RPMI7951 (cell line): ENCODE results near the gene TSACC. TPM values are rescaled to one million over a fixed set of nuclear protein-coding genes. Genes with fewer than 3 reads are reported as not detected.
"Not testable (repeated sequence)": the region's sequence is repeated elsewhere in the genome, so short reads cannot be mapped to it uniquely, and the experiment has no call there.

ENCODE experiments used
- DNase-seq: peaks from one replicate; pipeline ENCODE4 v3.0.0-alpha.2; 2012; ENCODE audit warnings: low read depth
- total RNA-seq: library from RNA; depleted of rRNA; stranded (reverse); fragments of >200 nt; shearing (Covaris generic); gene quantifications from 2 replicates; pipeline ENCODE4 v1.2.3, GENCODE V29; 2014

The TSACC gene
- total RNA-seq, 1 experiment from 2014 or later = not detected

DNA sequence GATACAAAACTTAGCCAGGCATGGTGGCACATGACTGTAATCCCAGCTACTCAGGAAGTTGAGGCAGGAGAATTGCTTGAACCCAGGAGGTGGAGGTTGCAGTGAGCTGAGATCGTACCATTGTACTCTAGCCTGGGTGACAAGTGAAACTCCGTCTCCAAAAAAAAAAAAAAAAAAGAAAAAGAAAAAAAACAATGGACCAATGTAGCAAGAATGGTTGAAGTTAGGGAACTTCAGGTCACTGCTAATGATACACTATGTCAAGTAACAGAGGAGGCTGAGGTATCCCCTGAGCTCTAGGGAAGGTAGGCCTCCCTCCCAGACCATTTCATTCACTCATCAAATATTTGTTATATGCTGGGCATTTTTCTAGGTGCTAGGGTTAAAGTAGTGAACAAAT, 7.7 kb downstream of the TSACC start:
- DNase-seq = not testable (repeated sequence)

DNA sequence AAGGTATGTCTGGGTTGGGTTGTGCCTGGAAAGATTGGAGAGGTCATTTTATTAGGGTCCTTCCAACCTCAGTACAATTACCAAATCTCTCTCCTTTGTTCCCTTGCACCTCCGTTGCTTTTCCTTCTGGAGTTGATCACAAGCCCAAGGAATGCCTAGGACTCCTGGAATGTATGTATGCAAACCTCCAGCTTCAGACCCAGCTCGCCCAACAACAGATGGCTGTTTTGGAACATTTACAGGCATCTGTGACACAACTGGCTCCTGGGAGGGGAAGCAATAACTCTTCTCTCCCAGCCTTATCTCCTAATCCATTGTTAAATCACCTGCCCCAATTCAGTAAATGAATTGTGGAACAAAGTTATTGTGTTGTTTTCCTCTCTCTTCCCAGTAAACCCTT, 8.3 kb downstream of the TSACC start:
- peak; percentile 24 for DNase-seq

DNA sequence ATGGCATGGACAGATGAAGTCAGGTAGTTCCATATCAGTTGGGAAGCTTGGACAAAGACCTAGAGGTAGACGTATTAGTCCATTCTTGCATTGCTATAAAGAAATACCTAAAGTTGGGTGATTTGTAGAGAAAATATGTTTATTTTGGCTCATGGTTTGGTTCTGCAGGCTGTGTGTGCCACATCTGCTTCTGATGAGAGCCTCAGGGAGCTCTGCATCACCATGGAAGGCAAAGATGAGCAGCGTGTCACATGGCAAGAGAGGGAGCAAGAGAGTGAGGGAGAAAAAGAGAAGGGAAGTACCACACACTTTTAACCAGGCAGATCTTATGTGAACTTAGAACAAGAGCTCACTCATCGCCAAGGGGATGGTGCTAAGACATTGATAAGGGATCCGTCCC, 9.0 kb downstream of the TSACC start:
- DNase-seq = peak; percentile 56

- not testable (repeated sequence) for DNase-seq
These were observed 14.2 kb downstream of the TSACC start for GRCh38 chr1:156352481-156352880.

DNA sequence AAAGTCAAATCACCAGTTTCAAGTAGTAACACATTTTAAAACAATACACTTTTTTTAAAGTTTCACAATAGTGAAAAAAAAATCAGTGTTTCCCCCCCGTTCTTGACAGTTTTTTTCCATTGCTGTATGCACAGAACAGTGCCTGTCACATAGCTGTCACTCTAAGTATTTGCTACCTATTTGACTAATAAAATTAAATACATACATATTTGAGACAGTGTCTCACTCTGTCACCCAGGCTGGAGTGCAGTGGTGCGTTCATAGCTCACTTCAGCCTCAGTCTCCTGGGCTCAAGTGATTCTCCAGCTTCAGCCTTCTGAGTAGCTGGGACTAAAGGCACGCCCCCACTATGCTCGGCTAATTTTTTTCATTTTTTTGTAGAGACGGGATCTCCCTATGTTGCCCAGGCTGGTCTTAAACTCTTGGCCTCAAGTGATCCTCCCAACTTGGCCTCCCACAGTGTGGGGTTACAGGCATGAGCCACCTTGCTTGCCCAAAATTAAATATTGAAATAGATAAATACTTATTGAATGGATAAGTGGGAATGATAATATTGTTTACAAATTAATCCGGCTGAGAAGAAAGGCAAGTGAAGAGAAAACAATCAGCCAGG, 18.0 kb downstream of the TSACC start:
- no peak for DNase-seq

DNA sequence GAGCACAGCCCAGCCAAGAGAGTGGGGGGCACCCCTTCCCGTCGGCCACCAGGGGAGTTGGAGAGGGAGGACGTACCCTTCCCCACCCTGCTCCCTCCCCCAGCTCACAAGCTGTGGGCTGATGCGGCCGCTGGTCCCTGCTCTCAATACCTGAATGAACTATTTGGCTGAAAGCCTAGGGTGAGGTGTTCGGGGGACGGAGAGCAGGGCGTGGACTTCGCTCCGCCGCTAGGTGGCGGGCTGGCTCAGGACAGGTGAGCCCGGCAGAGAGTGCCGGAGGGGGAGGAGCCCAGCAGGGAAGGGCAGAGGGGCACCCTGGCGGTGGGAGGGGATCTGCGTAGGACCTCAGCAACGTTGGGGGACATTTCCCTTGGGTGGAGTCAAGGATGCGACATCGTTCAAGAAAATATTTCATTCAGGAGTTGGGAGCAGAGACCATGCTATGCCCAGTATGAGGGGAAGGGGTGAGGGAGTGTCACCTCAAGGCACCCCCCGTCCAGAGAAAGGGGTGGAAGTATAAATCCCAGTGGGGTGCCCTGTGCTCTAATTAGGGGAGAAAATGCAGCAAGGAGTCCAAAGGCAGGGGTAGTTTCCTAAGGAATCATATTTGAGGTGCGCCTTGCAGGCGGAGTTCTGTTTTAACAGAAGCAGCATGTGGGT, 18.7 kb downstream of the TSACC start:
- DNase-seq = no peak

DNA sequence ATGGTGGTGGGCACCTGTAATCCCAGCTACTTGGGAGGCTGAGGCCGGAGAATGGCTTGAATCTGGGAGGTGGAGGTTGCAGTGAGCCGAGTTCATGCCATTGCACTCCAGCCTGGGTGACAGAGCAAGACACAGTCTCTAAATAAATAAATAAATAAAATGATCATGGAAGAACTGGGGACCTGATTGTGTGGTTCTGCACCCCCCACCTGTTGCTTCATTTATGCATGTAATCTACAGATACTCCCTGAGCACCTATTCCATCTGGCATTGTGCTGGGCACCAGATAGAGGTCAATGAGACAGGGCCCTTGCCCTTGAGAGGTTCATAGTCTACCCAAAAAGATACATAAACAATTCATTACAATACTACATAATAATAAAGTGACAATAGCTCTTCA, 19.7 kb downstream of the TSACC start:
- no peak for DNase-seq

- DNase-seq = no peak
These were observed 20.3 kb downstream of the TSACC start for GRCh38 chr1:156358641-156359040.

DNA sequence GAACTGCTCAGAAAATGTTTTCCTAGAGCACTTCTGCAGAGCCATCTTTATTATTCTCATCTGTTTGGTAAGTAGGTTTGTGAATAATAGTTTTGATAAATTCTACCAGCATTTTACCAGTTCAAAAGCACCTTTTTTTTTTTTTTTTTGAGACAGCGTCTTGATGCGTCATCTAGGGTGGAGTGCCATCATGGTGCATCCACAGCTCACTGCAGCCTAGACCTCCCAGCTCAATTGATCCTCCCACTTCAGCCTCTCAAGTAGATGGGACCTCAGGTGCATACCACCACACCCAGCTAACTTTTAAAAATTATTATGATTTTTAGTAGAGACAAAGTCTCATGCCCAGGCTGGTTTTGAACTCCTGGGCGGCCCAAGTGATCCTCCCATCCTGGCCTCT, 20.9 kb downstream of the TSACC start:
- no peak for DNase-seq

GRCh38 chr1:156359973-156360372, 21.6 kb downstream of the TSACC start:
- peak; percentile 39 for DNase-seq

- no peak for DNase-seq
These were observed 22.2 kb downstream of the TSACC start for GRCh38 chr1:156360534-156360933.

GRCh38 chr1:156365754-156366153, 27.4 kb downstream of the TSACC start:
- no peak for DNase-seq

- DNase-seq = no peak
These were observed 28.2 kb downstream of the TSACC start for GRCh38 chr1:156366378-156367166.

- no peak for DNase-seq
These were observed 29.2 kb downstream of the TSACC start for GRCh38 chr1:156367383-156368156.

GRCh38 chr1:156368157-156368658, 29.9 kb downstream of the TSACC start:
- no peak for DNase-seq

GRCh38 chr1:156368889-156369684, 30.8 kb downstream of the TSACC start, which contains the start of gene RHBG:
Gene RHBG, plus strand, starts transcription at chr1:156369211. Its CDS starts 39 bp downstream, at chr1:156369250.
- peak; percentile 37 for DNase-seq

DNA sequence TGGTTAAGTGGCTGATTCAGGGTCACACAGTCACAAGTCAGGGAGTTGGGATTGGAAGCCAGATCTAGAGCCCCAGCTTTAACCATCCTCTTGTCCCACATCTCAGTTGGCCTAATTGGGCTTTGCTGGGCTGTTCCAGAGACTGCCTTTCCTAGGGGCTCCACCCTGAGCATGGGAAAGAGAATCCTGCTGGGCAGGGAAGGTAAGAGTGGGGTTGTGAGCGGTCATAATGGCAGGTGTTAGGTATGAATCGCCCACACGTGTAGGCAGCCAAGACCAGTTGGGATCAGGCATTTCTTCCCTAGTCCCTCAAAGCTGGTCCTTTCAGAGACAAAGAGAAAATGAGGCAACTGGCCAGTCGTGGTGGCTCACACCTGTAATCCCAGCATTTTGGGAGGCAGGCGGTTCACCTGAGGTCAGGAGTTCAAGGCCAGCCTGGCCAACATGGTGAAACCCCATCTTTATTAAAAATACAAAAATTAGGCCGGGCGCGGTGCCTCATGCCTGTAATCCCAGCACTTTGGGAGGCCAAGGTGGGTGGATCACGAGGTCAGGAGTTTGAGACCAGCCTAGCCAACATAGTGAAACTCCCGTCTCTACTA, 31.5 kb downstream of the TSACC start:
- not testable (repeated sequence) for DNase-seq

DNA sequence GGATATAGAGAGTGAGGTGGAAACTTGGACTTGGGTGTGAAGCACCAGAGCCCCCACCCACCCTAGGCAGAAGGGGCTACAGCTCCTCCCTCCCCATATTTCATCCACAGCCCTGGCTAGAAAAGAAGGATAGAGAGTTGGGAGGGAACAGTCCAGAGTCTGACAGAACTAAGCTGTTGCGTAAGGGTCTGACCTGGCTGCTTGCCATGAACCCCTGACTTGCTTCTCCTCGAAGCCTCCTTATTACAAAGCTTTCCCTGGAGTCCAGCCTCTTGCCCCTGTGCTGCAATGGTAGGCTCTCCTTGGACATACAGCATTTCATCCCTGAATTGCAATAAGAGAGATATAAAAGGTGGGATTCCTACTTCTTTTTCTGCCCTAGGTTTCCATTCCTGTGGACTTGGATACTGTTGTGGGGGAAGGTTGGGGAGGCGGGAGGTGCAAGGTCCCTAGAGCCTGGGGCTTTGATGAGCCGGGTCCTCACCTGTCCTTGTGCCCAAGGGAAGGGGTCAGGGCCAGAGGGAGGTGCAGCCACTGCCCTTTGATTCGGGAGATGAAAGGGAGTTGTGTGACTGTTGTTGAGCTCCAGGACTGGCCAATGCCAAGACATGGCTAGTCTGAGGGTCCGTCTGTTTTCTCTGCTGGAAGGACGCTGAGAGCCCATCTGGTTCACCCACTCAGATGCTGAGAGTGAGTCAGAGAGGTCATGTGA, 33.4 kb downstream of the TSACC start:
- peak; percentile 46 for DNase-seq

DNA sequence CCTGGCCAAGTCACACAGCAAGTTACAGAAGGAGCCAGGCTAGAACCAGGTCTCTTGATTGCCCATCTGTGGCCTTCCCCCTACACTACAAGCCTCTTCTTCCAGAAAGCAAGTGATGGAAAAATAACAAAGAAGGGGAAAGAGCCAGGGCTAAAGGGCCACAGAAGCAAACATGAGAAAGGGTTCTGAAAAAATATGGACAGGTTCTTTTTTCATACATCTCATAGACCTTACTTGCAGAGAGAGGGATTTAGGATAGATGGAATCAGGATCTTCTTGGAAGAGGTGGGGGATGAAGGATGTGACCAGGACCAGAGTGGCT, 33.9 kb downstream of the TSACC start:
- no peak for DNase-seq

DNA sequence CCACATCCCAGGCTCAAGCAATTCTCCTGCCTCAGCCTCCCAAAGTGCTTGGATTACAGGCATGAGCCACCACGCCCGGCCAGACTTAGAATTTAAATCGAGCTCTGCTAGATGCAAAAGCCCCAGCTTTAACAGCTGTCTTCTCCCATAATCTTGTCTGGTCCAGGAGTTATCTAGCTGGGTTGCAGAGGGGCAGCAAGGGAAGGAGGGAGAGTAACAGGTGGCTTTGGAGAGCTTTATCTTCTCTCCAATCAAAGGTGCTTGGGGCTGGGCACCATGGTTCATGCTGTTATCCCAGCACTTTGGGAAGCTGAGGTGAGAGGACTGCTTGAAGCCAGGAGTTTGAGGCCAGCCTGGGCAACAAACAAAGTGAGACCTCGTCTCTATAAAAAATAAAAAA, 34.5 kb downstream of the TSACC start:
- no peak for DNase-seq
